Measurements from ENCODE around the gene C5orf15.
"Not testable (repeated sequence)": the region's sequence is repeated elsewhere in the genome, so short reads cannot be mapped to it uniquely, and the experiment has no call there.

Gene C5orf15

GRCh38 chr5:133959643-133960042 lies 8.8 kb downstream of the C5orf15 start:
- no peak for DNase-seq (ENCODE audit: low spot score)
- TF ChIP-seq CTCF (IDR thresholded peaks at IDR 0.05; ENCODE audit: extremely low read depth, missing control alignments) = no peak

DNA sequence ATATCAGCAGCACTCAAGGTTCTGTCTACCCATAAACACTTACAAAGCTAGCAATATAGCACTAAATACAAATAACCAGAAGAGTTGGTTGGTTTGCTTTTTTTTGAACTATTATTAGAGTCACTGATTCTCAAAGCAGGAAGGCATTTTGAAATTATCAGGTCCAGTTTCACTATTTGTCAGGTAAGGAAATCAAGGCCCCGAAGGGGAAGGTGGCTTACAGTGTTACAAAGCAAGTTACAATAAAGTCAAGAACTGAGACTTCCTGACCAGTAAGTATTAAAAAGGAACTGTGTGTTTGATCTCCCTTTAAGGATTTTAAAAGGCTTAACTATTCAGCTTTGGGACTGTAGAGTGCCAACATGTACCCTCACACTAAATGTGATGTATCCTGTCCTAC lies 10.8 kb downstream of the C5orf15 start:
- TF ChIP-seq CTCF (IDR thresholded peaks at IDR 0.05; ENCODE audit: extremely low read depth, missing control alignments) = no peak
- DNase-seq (ENCODE audit: low spot score) = peak; percentile 51

DNA sequence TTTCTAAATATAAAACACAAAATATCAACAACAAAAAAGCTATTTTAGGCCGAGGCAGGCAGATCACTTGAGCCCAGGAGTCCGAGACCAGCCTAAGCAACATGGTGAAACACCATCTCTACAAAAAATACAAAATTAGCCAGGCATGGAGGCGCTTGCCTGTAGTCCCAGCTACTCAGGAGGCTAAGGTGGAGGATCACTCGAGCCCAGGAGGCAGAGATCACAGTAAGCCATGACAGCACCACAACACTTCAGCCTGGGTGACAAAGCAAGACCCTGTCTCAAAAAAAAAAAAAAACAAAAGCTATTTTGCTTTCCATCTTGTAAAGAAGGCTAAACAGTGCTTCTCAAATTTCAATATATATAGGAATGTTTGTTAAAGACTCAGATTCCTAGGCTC lies 11.3 kb downstream of the C5orf15 start:
- no peak for TF ChIP-seq CTCF (IDR thresholded peaks at IDR 0.05; ENCODE audit: extremely low read depth, missing control alignments)
- DNase-seq (ENCODE audit: low spot score) = no peak

DNA sequence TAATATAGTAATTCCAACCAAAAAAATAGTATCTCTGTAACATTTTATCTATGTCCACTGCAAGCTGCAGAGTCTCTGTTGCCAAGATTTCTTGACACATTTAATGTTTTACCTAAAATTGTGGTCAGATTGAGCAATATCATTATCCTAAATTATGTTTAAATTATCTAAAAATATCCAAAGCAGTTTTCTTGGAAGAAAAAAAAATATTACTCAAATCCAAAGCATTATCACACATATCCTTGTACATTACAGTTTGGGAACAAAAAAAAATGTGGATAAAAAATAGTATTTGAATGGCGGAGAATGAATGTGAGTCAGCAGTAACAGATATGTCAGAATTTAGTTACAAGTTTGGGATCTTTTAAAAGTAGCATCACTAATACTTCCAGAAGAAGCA lies 12.2 kb downstream of the C5orf15 start:
- DNase-seq (ENCODE audit: low spot score) = not testable (repeated sequence)

- no peak for TF ChIP-seq CTCF (IDR thresholded peaks at IDR 0.05; ENCODE audit: extremely low read depth, missing control alignments)
- no peak for DNase-seq (ENCODE audit: low spot score)
Measured at GRCh38 chr5:133953568-133954145, 14.8 kb downstream of the C5orf15 start.

- no peak for DNase-seq (ENCODE audit: low spot score)
- no peak for TF ChIP-seq CTCF (IDR thresholded peaks at IDR 0.05; ENCODE audit: extremely low read depth, missing control alignments)
Measured at GRCh38 chr5:133952729-133953567, 15.5 kb downstream of the C5orf15 start.

DNA sequence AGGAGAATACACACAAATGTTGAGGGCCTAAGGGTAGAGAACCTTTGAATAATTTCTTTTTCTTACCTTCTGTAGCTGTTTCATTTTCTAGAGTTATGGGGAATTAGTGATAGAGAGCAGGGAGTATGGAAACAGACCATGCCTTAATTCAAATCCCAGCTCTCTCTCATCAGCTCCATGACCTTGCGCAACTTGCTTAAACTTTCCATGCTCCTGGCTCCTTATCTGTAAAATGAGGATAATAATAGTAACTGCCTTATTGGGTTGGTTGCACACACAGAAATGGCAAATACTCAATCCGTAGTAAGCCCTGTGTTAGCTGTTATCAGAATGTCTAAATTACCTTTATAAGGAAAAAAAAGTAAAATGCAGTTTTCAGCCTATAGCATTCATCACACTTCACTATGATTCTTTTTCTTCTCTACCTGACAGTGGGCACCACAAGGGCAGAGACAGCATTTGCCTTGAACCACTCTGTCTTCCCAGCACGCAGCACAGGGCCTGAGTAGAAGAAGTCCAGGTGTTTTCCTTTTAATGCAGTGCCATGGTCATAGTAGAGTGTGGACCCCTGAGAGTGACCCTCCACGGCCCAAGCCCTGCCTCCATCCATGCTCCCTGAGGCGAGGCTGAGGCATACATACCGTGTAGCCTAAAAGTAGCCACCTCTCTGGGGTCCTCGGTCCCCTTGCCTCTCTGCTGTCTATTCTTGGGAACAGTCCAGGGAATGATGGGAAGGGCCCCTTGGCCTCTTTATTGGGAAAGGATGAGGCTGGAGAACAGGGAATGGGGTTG lies 17.4 kb downstream of the C5orf15 start:
- no peak for TF ChIP-seq CTCF (IDR thresholded peaks at IDR 0.05; ENCODE audit: extremely low read depth, missing control alignments)
- no peak for DNase-seq (ENCODE audit: low spot score)

Measured in GM20000 (cell line).